Left ventricle myocardium inferior (tissue), 1 donor: ENCODE measurements around the gene CADPS2. TPM values are rescaled to one million over a fixed set of nuclear protein-coding genes. Genes with fewer than 3 reads are reported as not detected.

Experiments used
- DNase-seq: peaks from one replicate; pipeline ENCODE4 v3.0.0-alpha.2; 2020
- H3K27ac ChIP-seq: fragments of 200-600 bp; replicated peaks from 2 replicates; pipeline ENCODE4 v1.8.0; 2021
- H3K27me3 ChIP-seq: fragments of 200-600 bp; 2 replicates; pipeline ENCODE4 v1.8.0; 2021; ENCODE audit warnings: low read depth
- H3K36me3 ChIP-seq: fragments of 200-600 bp; 2 replicates; pipeline ENCODE4 v1.8.0; 2021
- H3K4me1 ChIP-seq: fragments of 200-600 bp; 2 replicates; pipeline ENCODE4 v1.8.0; 2021
- H3K4me3 ChIP-seq: fragments of 200-600 bp; 2 replicates; pipeline ENCODE4 v1.8.0; 2021; ENCODE audit warnings: mild to moderate bottlenecking, moderate library complexity
- H3K9me3 ChIP-seq: fragments of 200-600 bp; replicated peaks from 2 replicates; pipeline ENCODE4 v1.8.0; 2021
- intact Hi-C: fragments of 100-400 bp; cut with micrococcal nuclease; formaldehyde crosslinking; loops from one replicate; pipeline ENCODE4 v1.11.0; 2022
- total RNA-seq: library from RNA; stranded (reverse); fragmentation: NEBNext Ultra II Directional; extraction: Animal tissue kit (Norgen Biotek cat#: 25700); gene quantifications from one replicate; pipeline ENCODE4 v1.2.1, GENCODE V29; 2021
- TF ChIP-seq, protein P1 (sequence below): fragments of 200-600 bp; IDR thresholded peaks from 2 replicates; pipeline ENCODE4 v1.8.0; 2021; ENCODE audit warnings: antibody characterized with exemption, mild to moderate bottlenecking, borderline replicate concordance
- donor health status: DM: no; HTN: yes; CAD: no; lungs with severe emphysema.

Gene CADPS2
- total RNA-seq, 1 donor from 2014 or later, result 11.9 TPM

DNA sequence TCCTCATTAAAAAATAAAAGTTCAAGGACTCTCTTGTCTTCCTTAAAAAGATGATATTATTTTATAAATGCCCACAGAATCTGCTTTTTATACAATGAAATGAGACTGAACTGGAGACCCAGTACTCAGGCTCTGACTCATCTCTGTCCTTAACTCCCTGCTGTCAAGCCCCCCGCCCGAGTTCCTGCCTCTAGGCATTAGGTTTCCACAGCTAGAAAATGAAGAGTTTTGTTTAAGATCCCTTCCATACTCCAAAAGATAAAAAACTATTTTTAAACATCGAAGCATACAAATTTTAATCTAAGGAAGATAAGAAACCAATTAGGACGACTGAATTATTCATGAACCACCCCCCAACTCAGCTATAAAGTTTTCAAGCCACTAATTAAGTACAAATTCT is 484.0 kb downstream of the CADPS2 start:
- no peak for DNase-seq
- intact Hi-C loops, result no loop called here
- TF ChIP-seq, protein P1, sequence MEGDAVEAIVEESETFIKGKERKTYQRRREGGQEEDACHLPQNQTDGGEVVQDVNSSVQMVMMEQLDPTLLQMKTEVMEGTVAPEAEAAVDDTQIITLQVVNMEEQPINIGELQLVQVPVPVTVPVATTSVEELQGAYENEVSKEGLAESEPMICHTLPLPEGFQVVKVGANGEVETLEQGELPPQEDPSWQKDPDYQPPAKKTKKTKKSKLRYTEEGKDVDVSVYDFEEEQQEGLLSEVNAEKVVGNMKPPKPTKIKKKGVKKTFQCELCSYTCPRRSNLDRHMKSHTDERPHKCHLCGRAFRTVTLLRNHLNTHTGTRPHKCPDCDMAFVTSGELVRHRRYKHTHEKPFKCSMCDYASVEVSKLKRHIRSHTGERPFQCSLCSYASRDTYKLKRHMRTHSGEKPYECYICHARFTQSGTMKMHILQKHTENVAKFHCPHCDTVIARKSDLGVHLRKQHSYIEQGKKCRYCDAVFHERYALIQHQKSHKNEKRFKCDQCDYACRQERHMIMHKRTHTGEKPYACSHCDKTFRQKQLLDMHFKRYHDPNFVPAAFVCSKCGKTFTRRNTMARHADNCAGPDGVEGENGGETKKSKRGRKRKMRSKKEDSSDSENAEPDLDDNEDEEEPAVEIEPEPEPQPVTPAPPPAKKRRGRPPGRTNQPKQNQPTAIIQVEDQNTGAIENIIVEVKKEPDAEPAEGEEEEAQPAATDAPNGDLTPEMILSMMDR, result no peak
- H3K9me3 ChIP-seq, result no peaks in the 10 kb centered on the region
- H3K4me1 ChIP-seq, result no peaks in the 10 kb centered on the region
- H3K27ac ChIP-seq, result no peak overlapping the region
- no peak overlapping the region for H3K4me3 ChIP-seq
- H3K36me3 ChIP-seq, result peaks cover 21% of the 10 kb centered on the region
- no peaks in the 10 kb centered on the region for H3K27me3 ChIP-seq

DNA sequence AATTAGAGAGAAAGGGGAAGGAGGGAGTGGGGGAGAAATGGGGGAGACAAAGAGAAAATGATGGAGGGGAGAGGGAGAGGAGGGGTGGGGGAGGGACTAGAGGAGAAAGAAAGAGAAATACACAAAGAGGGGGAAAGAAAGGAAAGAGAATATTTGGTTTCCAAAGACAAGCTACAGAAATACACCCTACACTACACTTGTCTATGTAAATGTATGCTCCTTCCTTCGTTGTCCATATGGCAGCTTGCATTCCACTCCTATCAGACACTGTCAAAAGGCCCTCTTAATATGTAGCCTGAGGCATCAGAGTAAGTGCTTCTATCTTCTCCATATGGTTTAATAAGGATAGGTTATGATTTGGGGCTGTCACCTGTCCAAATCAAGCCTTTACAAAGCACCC is 488.9 kb downstream of the CADPS2 start:
- intact Hi-C loops, result no loop called here
- TF ChIP-seq, protein P1, result no peak
- H3K9me3 ChIP-seq, result no peaks in the 10 kb centered on the region
- no peak for DNase-seq
- no peak overlapping the region for H3K27ac ChIP-seq
- H3K27me3 ChIP-seq, result no peaks in the 10 kb centered on the region
- H3K36me3 ChIP-seq, result peaks cover 9% of the 10 kb centered on the region
- no peak overlapping the region for H3K4me3 ChIP-seq
- H3K4me1 ChIP-seq, result no peaks in the 10 kb centered on the region

DNA sequence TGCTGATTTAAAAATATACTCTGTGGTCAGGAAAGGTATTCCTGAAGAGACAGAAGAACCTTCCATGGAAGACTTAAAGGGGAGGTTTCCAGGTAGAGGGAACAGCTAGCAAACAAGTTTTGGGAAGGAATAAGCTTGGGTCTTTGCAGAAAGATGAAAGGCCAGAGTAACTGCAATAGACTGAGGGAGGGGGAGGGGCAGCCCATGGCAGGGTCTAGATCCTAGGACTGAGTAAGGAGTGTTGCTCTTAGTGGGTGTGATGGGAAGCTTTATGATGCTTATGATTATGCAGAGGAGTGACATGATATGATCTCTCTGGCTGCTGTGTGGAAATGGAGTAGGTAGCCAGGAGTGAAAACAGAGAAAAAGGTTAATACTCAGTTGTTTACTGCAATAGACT is 491.7 kb downstream of the CADPS2 start:
- DNase-seq, result no peak
- intact Hi-C loops, result no loop called here
- H3K36me3 ChIP-seq, result peaks cover 6% of the 10 kb centered on the region
- H3K27ac ChIP-seq, result no peak overlapping the region
- H3K4me3 ChIP-seq, result no peak overlapping the region
- TF ChIP-seq, protein P1, result no peak
- no peaks in the 10 kb centered on the region for H3K9me3 ChIP-seq
- H3K27me3 ChIP-seq, result no peaks in the 10 kb centered on the region
- H3K4me1 ChIP-seq, result no peaks in the 10 kb centered on the region

DNA sequence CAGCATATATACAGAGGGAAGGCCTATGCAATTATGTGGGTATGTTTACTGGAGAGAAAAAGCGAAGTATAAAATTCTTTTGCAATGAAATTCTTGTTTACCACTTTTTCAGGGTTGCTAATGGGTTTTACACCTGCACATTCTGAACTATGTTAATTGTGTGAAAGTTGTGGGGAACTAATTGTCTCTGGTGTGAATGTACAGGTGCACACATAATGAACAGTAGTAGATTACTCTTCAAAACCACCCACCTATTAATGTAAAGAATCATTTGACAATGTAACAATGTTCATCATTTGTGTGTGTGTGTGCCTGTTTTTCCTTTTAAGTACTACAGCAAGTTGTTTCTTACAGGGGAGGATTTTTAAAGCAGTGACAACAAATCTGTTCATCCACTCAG is 501.7 kb downstream of the CADPS2 start:
- Histone ChIP-seq H3K27ac (no peak overlapping the region), H3K4me1 (no peaks in the 10 kb centered on the region), H3K9me3 (no peaks in the 10 kb centered on the region), H3K4me3 (no peak overlapping the region), H3K36me3 (peaks cover 30% of the 10 kb centered on the region), H3K27me3 (no peaks in the 10 kb centered on the region)
- TF ChIP-seq, protein P1, result no peak
- DNase-seq, result no peak
- intact Hi-C loops, result no loop called here

DNA sequence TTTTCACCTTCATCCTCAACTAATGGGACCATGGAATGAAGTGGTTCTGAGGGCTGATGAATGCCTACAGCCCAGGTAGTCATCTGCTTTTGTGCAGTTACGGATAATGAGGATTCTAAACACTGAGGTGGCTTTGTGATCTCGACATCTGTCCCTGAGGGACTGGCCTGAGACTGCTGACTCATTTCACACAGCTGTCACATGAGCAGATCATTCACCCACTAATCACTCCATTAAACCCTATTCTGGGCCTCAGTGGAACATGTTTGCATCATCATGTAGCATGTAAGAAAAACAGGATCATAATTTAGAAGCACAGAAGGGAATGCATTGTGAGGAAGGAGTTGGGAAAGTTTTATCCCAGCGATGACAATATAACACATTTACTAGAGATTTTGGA is 502.3 kb downstream of the CADPS2 start:
- no peak for DNase-seq
- no peak overlapping the region for H3K4me3 ChIP-seq
- no peaks in the 10 kb centered on the region for H3K27me3 ChIP-seq
- TF ChIP-seq, protein P1, result no peak
- intact Hi-C loops, result no loop called here
- H3K27ac ChIP-seq, result no peak overlapping the region
- no peaks in the 10 kb centered on the region for H3K9me3 ChIP-seq
- H3K4me1 ChIP-seq, result no peaks in the 10 kb centered on the region
- H3K36me3 ChIP-seq, result peaks cover 25% of the 10 kb centered on the region

DNA sequence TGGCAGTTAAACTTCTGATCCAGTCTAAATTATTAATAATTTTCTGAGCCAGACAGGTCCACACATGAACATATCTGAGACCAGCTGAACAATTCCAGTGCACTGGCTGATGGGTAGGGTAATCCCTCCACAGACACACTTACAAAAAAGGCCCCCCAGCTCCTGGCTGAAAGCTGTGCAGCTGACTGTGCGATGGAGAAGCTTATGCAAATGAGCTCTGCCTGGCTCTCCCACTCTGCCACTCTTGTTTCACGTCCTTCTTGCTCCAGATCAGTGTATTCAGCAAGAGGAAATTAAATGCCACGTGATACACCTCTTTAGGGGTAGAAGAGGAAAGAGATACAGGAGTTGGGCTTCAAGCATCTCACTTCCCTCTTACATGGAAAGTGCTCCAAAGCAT is 505.3 kb downstream of the CADPS2 start:
- Histone ChIP-seq H3K4me3 (no peak overlapping the region), H3K9me3 (no peaks in the 10 kb centered on the region), H3K27ac (no peak overlapping the region), H3K36me3 (peaks cover 4% of the 10 kb centered on the region), H3K27me3 (no peaks in the 10 kb centered on the region), H3K4me1 (no peaks in the 10 kb centered on the region)
- TF ChIP-seq, protein P1, result no peak
- no peak for DNase-seq
- intact Hi-C loops, result no loop called here
